AG04449 (cell line): ENCODE measurements around the gene METTL16.

Source experiments
- CTCF ChIA-PET: fragments of 350-600 bp; formaldehyde crosslinking; extraction: SDS; loops from one replicate; lab custom pipeline; 2021; ENCODE audit warnings: antibody characterized with exemption; lab: Yijun Ruan, JAX
- POLR2A ChIA-PET: fragments of 400-600, 350-600 bp; formaldehyde crosslinking; extraction: SDS; loops from one replicate; lab custom pipeline; 2020; ENCODE audit warnings: antibody characterized with exemption, inconsistent platforms; lab: Yijun Ruan, JAX
- DNase-seq: peaks from one replicate; pipeline ENCODE4 v3.0.0-alpha.2; 2010; ENCODE audit warnings: low read depth, low spot score
- H3K4me3 ChIP-seq: 2 replicates; pipeline ENCODE4 v1.5.1; 2011; ENCODE audit warnings: low read depth, mild to moderate bottlenecking, control low read depth, low read length
- TF ChIP-seq, protein P1 (sequence below): IDR thresholded peaks from one replicate; pipeline ENCODE4 v1.5.1; 2011; ENCODE audit warnings: mild to moderate bottlenecking, moderate library complexity, low read length, control low read depth, inconsistent platforms; ENCODE audit not compliant: insufficient read depth; ENCODE audit errors: missing control alignments

METTL16 gene

DNA sequence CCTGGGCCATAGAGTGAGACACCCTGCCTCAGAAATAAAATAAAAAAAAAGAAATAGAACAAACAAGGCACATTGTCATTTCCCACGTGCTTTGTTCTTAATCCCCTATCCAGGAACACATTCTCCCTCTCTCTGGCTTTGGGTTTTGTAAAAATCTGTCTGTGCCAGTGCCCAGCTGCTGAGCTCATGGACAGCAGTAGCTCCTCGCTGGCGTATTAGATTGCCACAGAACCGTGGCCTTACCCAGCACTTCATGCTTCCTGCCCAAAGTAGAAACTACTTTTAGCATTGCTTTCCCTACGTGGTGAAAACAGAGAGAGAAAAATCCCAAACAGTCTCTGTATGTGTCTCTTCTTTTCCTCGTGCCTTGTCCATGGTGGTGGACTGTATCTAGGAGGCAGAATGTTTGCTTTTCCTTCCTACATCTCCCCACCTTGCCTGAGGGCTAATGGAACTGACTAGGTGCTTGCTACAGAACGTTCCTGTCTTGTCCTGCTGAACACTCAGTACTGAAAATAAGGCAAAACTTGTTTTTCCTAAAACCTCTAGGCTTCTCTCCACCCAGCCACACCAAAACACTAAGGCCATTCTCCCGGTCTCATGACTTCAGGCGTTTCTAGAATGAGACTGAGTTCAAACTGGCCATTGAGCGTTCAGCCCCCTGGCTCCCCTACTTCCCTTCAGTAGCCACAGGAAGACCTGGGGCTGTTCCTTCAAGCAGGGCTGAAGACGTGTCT lies 137.0 kb downstream of the METTL16 start:
- TF ChIP-seq, protein P1, sequence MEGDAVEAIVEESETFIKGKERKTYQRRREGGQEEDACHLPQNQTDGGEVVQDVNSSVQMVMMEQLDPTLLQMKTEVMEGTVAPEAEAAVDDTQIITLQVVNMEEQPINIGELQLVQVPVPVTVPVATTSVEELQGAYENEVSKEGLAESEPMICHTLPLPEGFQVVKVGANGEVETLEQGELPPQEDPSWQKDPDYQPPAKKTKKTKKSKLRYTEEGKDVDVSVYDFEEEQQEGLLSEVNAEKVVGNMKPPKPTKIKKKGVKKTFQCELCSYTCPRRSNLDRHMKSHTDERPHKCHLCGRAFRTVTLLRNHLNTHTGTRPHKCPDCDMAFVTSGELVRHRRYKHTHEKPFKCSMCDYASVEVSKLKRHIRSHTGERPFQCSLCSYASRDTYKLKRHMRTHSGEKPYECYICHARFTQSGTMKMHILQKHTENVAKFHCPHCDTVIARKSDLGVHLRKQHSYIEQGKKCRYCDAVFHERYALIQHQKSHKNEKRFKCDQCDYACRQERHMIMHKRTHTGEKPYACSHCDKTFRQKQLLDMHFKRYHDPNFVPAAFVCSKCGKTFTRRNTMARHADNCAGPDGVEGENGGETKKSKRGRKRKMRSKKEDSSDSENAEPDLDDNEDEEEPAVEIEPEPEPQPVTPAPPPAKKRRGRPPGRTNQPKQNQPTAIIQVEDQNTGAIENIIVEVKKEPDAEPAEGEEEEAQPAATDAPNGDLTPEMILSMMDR = no peak
- ChIA-PET POLR2A (interaction anchor here (1.5 kb wide), 1 partner anchor 8 kb away, joined by 3 read pairs; no protein-coding TSS in a partner anchor), CTCF (interaction anchor here (0.7 to 9.8 kb wide), 5 partner anchors 8 to 92 kb away, joined by 3 to 74 read pairs (median 5); no protein-coding TSS in a partner anchor)
- no peak overlapping the region for H3K4me3 ChIP-seq
- DNase-seq = no peak

DNA sequence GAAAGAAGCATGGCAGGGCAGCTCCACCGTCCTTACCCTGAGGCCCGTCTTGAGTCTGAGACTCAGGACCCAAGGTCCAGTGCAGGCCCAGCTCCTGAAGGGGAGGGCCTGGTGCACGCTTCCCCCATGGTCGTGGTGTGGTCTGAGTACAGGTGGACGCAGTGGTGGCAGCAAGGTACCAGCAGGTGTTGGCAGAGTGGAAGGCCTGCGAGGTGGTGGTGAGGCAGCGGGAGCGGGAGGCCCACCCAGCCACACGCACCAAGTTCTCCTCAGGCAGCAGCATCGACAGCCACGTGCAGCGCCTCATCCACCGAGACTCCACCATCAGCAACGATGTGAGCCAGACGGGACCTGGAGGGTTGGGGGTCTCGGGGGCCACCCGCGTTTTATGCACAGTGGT lies 138.5 kb downstream of the METTL16 start:
- ChIA-PET CTCF (interaction anchor here (1.6 to 9.8 kb wide), 4 partner anchors 10 to 86 kb away, joined by 3 to 74 read pairs (median 16); no protein-coding TSS in a partner anchor), POLR2A (interaction anchor here (1.5 kb wide), 1 partner anchor 9 kb away, joined by 3 read pairs; no protein-coding TSS in a partner anchor)
- TF ChIP-seq, protein P1 = no peak
- no peak overlapping the region for H3K4me3 ChIP-seq
- no peak for DNase-seq

DNA sequence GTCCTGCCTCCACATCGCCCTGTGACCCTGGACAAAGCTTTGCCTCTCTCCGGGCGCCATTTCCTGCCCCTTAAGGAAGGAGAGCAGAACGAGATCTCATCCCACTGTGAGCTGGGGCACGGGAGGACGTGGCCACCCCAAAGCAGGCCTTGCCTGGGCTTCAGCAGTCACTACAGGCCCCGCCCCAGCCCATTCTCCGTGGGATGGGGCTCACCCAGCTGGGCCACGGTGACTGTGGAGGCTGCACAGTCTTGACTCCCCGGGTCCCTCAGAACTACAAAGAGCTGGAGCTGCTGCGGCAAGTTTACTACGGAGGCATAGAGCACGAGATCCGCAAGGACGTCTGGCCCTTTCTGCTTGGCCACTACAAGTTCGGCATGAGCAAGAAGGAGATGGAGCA lies 139.0 kb downstream of the METTL16 start:
- TF ChIP-seq, protein P1 = no peak
- DNase-seq = no peak
- CTCF ChIA-PET = interaction anchor here (1.6 to 9.8 kb wide), 4 partner anchors 10 to 86 kb away, joined by 3 to 74 read pairs (median 16); no protein-coding TSS in a partner anchor
- POLR2A ChIA-PET = no interaction called here
- no peak overlapping the region for H3K4me3 ChIP-seq

DNA sequence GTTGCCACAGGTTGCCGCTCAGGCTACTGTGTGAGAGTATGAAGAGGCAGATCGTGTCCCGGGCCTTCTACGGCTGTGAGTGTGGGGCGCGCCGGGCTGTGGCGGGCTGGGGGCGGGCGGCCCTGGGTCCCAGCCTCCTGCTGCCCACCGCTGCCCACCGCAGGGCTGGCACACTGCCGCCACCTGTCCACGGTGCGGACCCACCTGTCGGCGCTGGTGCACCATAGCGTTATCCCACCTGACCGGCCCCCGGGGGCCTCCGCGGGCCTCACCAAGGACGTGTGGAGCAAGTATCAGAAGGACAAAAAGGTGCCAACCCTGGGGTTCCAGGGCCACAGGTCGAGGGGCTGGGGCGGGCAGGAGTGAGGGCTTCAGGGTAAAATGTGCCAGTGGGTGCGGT lies 139.5 kb downstream of the METTL16 start:
- TF ChIP-seq, protein P1 = no peak
- ChIA-PET POLR2A (interaction anchor here (1.2 kb wide), 1 partner anchor 10 kb away, joined by 4 read pairs; no protein-coding TSS in a partner anchor), CTCF (interaction anchor here (1.6 to 9.8 kb wide), 4 partner anchors 9 to 87 kb away, joined by 3 to 74 read pairs (median 44); no protein-coding TSS in a partner anchor)
- no peak for DNase-seq
- H3K4me3 ChIP-seq = no peak overlapping the region

DNA sequence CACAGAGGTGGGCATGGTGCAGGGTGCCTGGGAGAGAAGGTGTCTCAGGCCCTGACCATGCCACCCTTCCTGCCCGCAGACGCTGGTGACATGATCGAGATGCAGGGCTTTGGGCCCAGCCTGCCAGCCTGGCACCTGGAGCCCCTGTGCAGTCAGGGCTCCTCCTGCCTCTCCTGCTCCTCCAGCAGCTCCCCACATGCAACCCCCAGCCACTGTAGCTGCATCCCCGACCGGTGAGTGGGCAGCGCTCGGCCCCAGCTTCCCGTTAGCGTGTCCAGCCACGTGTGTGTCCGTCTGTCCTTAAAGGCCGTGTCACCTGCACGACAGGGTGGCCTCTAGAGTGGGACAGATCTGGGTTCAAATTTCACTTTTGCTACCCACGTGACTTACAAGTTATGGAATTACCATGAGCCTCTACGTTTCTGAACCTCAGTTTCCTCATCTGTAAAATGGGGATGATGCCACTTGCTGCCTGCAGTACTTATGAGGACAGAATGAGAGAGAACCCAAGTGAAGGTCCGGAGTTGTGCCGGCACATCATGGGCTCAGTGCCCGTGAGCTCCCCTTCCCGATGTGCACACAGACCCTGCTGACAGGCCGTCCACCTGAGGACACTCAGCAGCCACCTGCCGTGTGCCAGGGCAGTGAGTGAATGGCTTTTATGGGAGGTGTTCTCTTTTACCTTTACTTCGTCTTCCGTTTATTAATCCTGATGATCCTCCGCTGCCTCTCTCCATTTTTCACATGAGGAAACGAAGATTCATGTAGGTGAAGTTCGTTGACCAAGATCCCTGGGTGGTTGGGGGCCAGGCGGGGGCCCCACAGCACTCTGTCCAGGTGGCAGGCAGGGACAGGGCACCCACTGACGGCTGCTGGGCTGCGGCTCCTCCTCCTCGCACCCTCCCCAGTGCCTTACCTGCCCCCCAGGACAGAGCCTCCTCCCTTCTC lies 140.2 kb downstream of the METTL16 start:
- TF ChIP-seq, protein P1 = no peak
- no peak overlapping the region for H3K4me3 ChIP-seq
- CTCF ChIA-PET = interaction anchor here (0.9 to 11.0 kb wide), 8 partner anchors 10 to 316 kb away, joined by 3 to 80 read pairs (median 8); partner anchors contain the start of gene HIC1
- no peak for DNase-seq
- POLR2A ChIA-PET = interaction anchor here (1.2 kb wide), 1 partner anchor 11 kb away, joined by 4 read pairs; no protein-coding TSS in a partner anchor
